Measurements from ENCODE around the gene ARID5B.

DNA sequence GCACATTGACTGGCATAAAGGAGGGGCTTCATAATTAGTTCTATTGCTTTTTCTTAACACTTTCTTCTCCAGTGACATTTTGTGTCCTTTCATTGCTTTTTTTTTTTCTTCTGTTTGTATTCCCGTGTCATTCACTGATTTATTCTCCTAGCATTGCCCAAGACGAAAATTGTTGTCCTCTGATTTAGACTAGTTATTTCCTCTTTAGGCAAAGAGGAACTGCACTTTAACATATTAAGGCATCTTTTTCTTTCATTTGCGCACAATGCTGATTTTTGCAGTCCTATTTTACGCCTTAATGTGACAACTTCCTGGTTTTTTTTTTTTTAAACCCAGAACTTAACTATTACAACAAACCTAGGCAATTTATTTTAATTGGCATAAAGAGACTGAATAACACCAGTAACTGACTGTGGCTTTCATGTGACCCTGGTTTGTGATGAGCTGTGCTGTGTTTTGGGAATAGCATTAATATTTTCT is 39.7 kb downstream of the ARID5B start:
- TF ChIP-seq EZH2phosphoT487 (IDR thresholded peaks at IDR 0.05; ENCODE audit: borderline replicate concordance, low read depth) (no peak), POLR2AphosphoS5 (IDR thresholded peaks at IDR 0.05; ENCODE audit: low read depth, low read length) (no peak), TAF1 (IDR thresholded peaks at IDR 0.05; ENCODE audit: borderline replicate concordance, low read depth, low read length) (no peak), RAD21 (IDR thresholded peaks at IDR 0.05; ENCODE audit: low read length) (no peak), RCOR1 (IDR thresholded peaks at IDR 0.05; ENCODE audit: low read length) (no peak), JUND (IDR thresholded peaks at IDR 0.05) (no peak)
- TF ChIP-seq, protein P1, sequence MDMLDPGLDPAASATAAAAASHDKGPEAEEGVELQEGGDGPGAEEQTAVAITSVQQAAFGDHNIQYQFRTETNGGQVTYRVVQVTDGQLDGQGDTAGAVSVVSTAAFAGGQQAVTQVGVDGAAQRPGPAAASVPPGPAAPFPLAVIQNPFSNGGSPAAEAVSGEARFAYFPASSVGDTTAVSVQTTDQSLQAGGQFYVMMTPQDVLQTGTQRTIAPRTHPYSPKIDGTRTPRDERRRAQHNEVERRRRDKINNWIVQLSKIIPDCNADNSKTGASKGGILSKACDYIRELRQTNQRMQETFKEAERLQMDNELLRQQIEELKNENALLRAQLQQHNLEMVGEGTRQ (IDR thresholded peaks at IDR 0.05; ENCODE audit: borderline replicate concordance, low read depth, low read length): no peak
- TF ChIP-seq, protein P2, sequence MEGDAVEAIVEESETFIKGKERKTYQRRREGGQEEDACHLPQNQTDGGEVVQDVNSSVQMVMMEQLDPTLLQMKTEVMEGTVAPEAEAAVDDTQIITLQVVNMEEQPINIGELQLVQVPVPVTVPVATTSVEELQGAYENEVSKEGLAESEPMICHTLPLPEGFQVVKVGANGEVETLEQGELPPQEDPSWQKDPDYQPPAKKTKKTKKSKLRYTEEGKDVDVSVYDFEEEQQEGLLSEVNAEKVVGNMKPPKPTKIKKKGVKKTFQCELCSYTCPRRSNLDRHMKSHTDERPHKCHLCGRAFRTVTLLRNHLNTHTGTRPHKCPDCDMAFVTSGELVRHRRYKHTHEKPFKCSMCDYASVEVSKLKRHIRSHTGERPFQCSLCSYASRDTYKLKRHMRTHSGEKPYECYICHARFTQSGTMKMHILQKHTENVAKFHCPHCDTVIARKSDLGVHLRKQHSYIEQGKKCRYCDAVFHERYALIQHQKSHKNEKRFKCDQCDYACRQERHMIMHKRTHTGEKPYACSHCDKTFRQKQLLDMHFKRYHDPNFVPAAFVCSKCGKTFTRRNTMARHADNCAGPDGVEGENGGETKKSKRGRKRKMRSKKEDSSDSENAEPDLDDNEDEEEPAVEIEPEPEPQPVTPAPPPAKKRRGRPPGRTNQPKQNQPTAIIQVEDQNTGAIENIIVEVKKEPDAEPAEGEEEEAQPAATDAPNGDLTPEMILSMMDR (IDR thresholded peaks at IDR 0.05): no peak
- TF ChIP-seq, protein P3, sequence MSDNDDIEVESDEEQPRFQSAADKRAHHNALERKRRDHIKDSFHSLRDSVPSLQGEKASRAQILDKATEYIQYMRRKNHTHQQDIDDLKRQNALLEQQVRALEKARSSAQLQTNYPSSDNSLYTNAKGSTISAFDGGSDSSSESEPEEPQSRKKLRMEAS (IDR thresholded peaks at IDR 0.05; ENCODE audit: low read depth): no peak
